Activated CD4-positive, alpha-beta T cell treated with anti-CD3 and anti-CD28 coated beads, Interleukin-2, Interleukin-4, amounts not matched to agents 100 ng/mL and 50 ng/mL, durations not matched to agents 16 hours and 8 hours (primary cell): Measurements from ENCODE around the gene CCDC102B.
"Not testable (repeated sequence)": the region's sequence is repeated elsewhere in the genome, so short reads cannot be mapped to it uniquely, and the experiment has no call there.

Experiments
- DNase-seq: peaks from one replicate; pipeline ENCODE4 v3.0.0-alpha.2; 2020; ENCODE audit warnings: low spot score

Gene CCDC102B

DNA sequence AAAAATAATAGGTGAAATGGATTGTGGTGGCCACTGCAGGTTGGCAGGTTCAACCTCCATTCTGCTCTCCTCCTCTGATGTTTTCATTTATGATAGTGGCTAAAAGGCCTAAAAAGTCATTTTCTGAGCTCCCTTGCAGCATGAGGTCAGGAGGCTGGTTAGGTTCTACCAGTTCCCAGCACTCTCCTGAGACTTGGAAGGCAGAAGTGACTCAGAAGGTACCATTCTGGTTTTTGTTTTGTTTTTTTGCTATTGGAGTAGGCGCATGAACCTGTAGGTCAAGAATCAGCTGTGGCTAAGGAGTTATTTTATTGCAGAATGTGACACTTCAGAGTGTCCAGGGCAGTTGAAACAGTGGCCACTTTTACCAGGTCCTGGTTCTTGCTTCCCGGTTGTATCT is 181.9 kb downstream of the CCDC102B start:
- DNase-seq: no peak

- no peak for DNase-seq
Observed at GRCh38 chr18:68983126-68983525, 185.2 kb downstream of the CCDC102B start.

DNA sequence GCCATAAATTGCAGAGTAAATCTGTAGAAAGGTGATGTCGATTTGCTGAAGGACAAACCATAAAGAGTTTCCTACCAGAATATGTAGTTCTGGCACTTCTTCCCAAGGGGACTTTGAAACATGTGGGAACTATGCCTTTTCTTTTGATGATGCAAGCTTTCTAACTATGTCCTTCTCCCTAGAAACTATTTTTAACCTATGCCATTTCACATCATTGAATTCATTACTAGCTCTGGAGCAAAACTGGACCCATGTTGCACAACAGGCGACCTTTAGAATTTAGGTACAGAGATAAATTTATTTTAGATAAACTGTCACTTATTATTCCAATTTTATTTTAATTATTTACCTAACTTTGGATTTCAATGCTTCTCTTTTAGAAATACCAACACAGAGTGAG is 186.5 kb downstream of the CCDC102B start:
- DNase-seq: no peak

DNA sequence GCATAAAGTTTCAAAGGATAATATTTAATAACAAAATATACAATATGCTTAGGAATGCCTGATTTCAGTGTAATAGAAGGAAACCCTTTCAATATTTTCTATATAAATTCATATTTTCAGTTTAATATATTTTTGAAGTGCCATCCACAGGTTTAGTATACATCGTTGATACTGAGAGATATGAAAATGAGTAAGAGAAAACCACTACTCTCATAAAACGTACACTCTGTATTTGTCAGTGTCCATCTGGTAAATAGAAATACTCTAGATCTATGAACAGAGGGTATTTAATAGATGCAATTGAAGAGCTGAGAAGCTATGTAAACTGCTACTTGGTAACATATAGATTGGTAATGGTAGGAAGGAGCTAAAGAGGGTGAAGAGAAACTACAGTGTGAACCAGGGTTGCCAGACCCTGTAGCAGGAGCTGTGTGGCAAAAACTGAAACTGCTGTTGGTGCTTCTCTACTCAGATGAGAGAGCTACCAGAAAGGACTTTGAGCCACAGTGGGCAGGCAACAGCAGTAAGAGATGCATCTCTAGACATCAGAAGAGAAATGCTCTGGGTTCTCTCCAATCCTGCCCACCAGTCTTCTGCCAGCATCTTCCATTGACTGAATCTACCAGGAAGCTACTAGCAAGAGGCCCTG is 187.4 kb downstream of the CCDC102B start:
- DNase-seq: no peak

GRCh38 chr18:68991286-68991685 is 193.4 kb downstream of the CCDC102B start:
- no peak for DNase-seq

GRCh38 chr18:68992719-68993482 is 195.0 kb downstream of the CCDC102B start:
- DNase-seq: no peak

DNA sequence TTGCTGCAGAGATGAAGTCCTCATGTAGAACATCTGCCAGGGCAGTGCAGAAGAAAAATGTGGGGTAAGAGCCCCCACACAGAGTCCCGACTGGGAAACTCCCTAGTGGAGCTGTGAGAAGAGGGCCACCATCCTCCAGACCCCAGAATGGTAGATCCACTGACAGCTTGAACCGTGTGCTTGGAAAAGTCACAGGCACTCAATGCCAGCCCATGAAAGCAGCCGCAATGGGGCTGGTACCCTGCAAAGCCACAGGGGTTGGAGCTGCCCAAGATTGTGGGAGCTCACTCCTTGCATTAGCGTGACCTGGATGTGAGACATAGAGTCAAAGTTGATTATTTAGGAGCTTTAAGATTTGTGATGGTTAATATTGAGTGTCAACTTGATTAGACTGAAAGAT is 197.8 kb downstream of the CCDC102B start:
- no peak for DNase-seq

DNA sequence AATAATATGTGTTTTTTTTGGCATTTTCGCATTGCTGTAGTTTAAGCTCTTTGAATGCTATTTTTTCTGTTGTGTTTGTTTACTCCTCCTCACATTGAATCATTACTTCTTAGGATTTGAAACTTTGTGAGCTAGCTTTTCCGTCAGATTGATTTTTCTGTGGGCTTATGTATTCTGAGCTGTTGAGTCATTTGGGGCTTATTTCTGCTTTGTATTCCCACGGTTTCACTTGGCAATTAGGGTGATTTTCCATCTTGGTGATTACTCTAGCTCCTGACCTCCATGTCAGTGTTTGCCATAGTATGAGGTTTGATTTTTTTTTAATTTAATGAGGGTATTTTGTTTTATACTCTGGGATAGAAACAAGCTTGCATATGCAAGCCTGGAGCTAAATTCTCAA is 200.0 kb downstream of the CCDC102B start:
- DNase-seq: no peak

DNA sequence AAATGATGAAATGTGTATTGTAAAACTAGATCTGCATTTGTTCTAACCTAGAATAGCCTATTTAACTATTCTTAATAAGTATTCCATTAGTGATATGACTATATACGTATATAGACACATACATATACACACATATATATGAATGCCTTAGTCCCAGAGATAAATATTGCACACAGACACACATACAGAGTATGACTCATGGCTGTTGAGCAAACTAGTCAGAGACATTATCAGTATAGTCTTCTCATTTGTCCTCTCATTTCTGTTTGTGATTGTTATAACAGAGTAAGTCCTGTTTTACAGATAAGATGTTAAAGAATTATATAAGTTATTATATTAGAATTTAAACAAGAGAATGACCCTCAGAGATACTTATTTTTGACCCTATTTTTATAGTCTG is 202.5 kb downstream of the CCDC102B start:
- no peak for DNase-seq

DNA sequence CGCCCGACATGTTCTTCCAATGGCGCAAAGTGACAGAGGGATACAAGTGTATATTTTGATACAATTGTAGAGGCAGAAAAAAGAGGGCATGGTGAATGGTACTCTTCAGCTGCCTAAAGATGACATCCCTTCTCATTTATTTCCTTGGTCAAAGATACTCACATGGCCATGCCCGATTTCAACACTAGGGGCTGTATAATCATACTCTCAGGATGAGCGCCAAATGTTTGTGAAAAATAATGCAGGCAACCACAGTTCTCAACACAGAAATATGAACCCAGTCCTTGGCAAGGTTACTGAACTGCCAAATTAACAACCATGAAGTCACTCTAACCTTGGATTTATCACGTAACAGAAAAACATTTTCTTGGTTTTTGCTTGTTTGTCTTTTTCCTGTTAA is 204.4 kb downstream of the CCDC102B start:
- DNase-seq: no peak

- DNase-seq: not testable (repeated sequence)
Observed at GRCh38 chr18:69006212-69006611, 208.3 kb downstream of the CCDC102B start.

GRCh38 chr18:69008538-69008937 is 210.7 kb downstream of the CCDC102B start:
- no peak for DNase-seq

DNA sequence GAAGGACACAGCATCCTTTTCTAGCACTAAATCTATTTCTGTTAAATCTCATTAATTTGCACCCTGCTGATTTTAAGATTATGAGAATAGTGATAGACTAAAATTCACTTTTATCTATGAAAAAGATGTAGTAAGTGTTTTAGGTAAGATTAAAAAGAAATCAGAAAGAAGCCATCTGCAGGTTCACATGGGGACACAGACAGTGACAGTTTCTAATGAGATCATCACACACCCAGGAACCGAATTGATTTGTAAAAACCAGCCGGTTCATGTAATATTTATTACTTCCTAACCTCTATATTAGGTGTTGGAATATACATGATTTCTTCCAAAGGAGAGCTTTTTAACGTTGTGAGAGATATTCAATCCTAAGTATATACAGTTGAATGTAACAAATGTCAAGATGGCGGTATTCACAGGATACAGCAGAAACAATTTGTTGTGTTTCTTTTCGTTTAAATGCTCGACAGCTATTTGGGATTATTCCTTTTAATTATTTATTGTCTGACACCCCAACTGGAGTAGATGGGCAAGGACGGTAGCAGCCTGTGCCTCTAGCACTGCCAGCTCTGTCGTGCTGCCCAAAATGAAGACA is 223.4 kb downstream of the CCDC102B start:
- DNase-seq: no peak

DNA sequence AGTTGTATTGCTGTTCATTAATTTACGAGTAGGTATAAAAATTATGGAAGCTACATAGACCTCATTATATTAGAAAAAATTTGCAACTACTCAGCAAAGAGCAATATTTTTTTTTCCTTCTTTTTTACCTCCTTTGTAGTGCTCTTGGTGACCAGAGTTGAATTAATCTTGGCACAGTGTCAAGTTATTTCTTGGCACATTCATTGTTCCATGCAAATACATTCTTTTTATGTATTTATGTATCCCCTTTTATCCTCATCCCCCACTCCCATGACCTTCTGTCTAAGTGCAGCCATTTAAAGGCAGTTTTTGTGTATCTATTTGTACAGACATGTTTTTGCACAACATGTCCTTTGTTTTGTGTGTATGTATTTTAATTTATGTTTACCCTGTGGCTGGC is 224.5 kb downstream of the CCDC102B start:
- DNase-seq: no peak

DNA sequence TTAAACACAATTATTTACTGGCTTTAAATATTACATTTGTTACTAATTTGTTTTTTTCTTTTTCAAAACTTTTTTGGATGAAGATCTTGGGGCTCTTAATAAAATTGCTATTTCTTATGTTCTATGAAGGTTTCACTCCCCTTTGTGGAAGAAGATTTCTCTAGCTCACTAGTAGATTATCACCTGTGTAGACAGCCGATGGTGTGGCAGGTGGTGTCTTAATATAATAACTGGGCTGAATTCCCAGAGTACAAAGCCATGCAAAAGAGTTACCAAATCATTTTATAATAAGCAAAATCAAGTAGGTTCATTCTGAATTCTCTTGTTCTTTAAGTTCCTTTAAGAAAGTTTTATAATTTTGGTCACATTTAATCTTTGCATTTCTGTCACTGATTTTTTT is 233.7 kb downstream of the CCDC102B start:
- DNase-seq: no peak

DNA sequence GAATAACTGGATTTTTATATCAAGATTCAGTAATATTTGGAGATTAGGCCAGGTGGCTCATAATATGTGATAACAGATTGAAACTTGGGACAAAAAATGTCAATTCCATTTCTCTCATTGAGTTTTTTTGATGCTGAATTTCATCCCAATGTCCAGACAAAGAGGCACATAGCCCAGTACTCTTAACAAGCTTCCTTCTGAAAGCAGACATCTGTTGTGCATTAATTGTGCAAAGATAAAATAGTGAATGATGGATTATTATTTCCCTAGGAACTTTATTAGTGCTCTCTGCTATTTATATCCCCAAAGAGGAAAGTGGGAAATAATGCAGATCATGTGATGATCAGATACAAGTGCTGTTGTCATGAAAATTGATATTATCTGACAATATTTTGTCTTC is 234.1 kb downstream of the CCDC102B start:
- DNase-seq: no peak

GRCh38 chr18:69035756-69036155 is 237.9 kb downstream of the CCDC102B start:
- DNase-seq: no peak

- DNase-seq: no peak
Observed at GRCh38 chr18:69044215-69044614, 246.3 kb downstream of the CCDC102B start.

GRCh38 chr18:69064063-69064462 is 266.2 kb downstream of the CCDC102B start:
- DNase-seq: no peak

DNA sequence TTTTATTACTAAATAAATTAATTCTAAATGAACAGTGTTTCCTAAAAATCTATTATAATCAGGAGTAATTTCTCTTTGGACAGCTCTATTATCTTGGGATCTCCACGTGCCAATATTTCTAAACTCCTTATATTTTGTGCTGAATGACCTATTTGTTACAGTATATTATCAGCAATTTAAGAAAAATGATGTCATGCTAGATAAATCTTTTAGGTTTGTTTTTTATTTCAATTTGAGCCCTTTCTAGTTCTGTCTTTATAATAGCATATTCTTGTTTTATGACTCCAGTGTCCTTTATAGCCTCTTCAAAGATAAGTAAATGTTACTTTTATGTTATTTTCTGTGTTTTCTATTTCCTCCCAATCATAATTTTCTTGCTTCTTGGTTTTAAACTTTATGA is 269.2 kb downstream of the CCDC102B start:
- no peak for DNase-seq

GRCh38 chr18:69071680-69072079 is 273.8 kb downstream of the CCDC102B start:
- no peak for DNase-seq

GRCh38 chr18:69081846-69082245 is 284.0 kb downstream of the CCDC102B start:
- DNase-seq: no peak

GRCh38 chr18:69082499-69082898 is 284.6 kb downstream of the CCDC102B start:
- DNase-seq: no peak
